K562 (cell line): Measurements from ENCODE around the gene TECPR2. TPM values are rescaled to one million over a fixed set of nuclear protein-coding genes. Genes with fewer than 3 reads are reported as not detected.

Experiments used
- ATAC-seq: fragments of 200-7000 bp; cut with Tn5 transposase; 3 replicates; pipeline ENCODE4 v1.9.1; 2020; ENCODE audit warnings: moderate library complexity
- BruUV-seq: library from RNA; stranded (reverse); fragments of 400-500 nt; replicated peaks from 2 replicates; lab custom pipeline; 2021; lab: Mats Ljungman, UMichigan
- CTCF ChIA-PET: fragments of 300-600 bp; formaldehyde crosslinking; extraction: SDS; loops from one replicate; lab custom pipeline; 2021; ENCODE audit warnings: low intra/inter-chr PET ratio; lab: Yijun Ruan, JAX
- POLR2A ChIA-PET: fragments of 300-600, 350-650 bp; sonication (Branson Sonifier 250); formaldehyde crosslinking; extraction: SDS; loops from one replicate; lab custom pipeline; 2021; ENCODE audit warnings: antibody characterized with exemption, inconsistent platforms; lab: Yijun Ruan, JAX
- DNase-seq, 4 experiments: peaks; one replicate each; pipeline versions ENCODE4 v3.0.0 to v3.0.0-alpha.2; 2011 to 2018; ENCODE audit warnings: low spot score in 3 of 4, mixed read lengths in 3 of 4; ENCODE audit errors: extremely low read depth in 1 of 4
- FAIRE-seq: peaks from 2 replicates; lab custom pipeline; 2011; peaks lifted over from hg19 to GRCh38; lab: Jason Lieb, UNC
- H2AFZ ChIP-seq: 2 replicates; pipeline ENCODE4 v1.6.0; 2011; ENCODE audit warnings: low read depth, low read length, control low read depth, inconsistent platforms
- H3K27ac ChIP-seq: fragments of 200-600 bp; 3 replicates; pipeline ENCODE4 v1.8.0; 2011; ENCODE audit warnings: low read depth, mild to moderate bottlenecking, control low read depth, inconsistent platforms, low read length, moderate library complexity, mixed read lengths; ENCODE audit errors: extremely low read depth
- H3K27me3 ChIP-seq, 2 experiments: fragments of 300-600 bp in 1 of 2; 2 replicates in 1 of 2; 3 replicates in 1 of 2; pipeline versions ENCODE4 v1.6.0 to v1.8.0; 2011; ENCODE audit warnings: inconsistent platforms in 2 of 2, low read length in 2 of 2, mild to moderate bottlenecking in 1 of 2, mixed read lengths in 1 of 2, moderate library complexity in 1 of 2; ENCODE audit not compliant: control insufficient read depth in 2 of 2, insufficient read depth in 2 of 2
- H3K36me3 ChIP-seq: fragments of 300-600 bp; 3 replicates; pipeline ENCODE4 v1.8.0; 2011; ENCODE audit warnings: mild to moderate bottlenecking, low read length, inconsistent platforms; ENCODE audit not compliant: control insufficient read depth, insufficient read depth
- H3K4me1 ChIP-seq, 2 experiments: fragments of 200-600 bp in 1 of 2; replicated peaks in 1 of 2; 2 replicates in 1 of 2; 3 replicates in 1 of 2; pipeline versions ENCODE4 v1.5.1 to v1.8.0; 2011; ENCODE audit warnings: inconsistent platforms in 2 of 2, low read length in 2 of 2, mild to moderate bottlenecking in 1 of 2, mixed read lengths in 1 of 2, moderate library complexity in 1 of 2; ENCODE audit not compliant: control insufficient read depth in 2 of 2, insufficient read depth in 2 of 2
- H3K4me2 ChIP-seq: 2 replicates; pipeline ENCODE4 v1.6.1; 2011; ENCODE audit warnings: low read length, control low read depth, inconsistent platforms, mixed read lengths; ENCODE audit not compliant: insufficient read depth
- H3K4me3 ChIP-seq: fragments of 200-600 bp; sonication (generic), shearing (Covaris generic); 2 replicates; pipeline ENCODE4 v1.5.1; 2016; ENCODE audit warnings: control low read depth, inconsistent platforms
- H3K79me2 ChIP-seq: fragments of 200-600 bp; 3 replicates; pipeline ENCODE4 v1.8.0; 2011; ENCODE audit warnings: low read length, inconsistent platforms; ENCODE audit not compliant: control insufficient read depth, insufficient read depth
- H3K9ac ChIP-seq, 2 experiments: 2 replicates each; pipeline versions ENCODE4 v1.6.0 to v1.6.1; 2011; ENCODE audit warnings: low read depth in 2 of 2, low read length in 2 of 2, control low read depth in 1 of 2, inconsistent platforms in 1 of 2, mild to moderate bottlenecking in 1 of 2, mixed read lengths in 1 of 2; ENCODE audit not compliant: insufficient read depth in 1 of 2
- H3K9me1 ChIP-seq: one replicate; pipeline ENCODE4 v1.6.0; 2011; ENCODE audit warnings: inconsistent platforms, mild to moderate bottlenecking, low read length, moderate library complexity; ENCODE audit not compliant: control insufficient read depth, insufficient read depth
- H3K9me3 ChIP-seq: replicated peaks from 2 replicates; pipeline ENCODE4 v1.5.1; 2011; ENCODE audit warnings: low read depth, low read length, inconsistent platforms; ENCODE audit not compliant: control insufficient read depth, insufficient read depth
- H4K20me1 ChIP-seq: replicated peaks from 2 replicates; pipeline ENCODE4 v1.6.1; 2011; ENCODE audit warnings: low read length, inconsistent platforms, mixed read lengths; ENCODE audit not compliant: control insufficient read depth, insufficient read depth
- GATA2 ChIP-seq: sonication (generic); formaldehyde crosslinking; IDR thresholded peaks from 2 replicates; pipeline ENCODE4 v1.4.0; 2020; ENCODE audit warnings: mild to moderate bottlenecking, missing genetic modification reagents
- KAT8 ChIP-seq: fragments of 450-650 bp; IDR thresholded peaks from 2 replicates; pipeline ENCODE4 v1.6.1; 2016; ENCODE audit warnings: low read depth, mild to moderate bottlenecking
- L3MBTL2 ChIP-seq: fragments of 450-650 bp; IDR thresholded peaks from 2 replicates; pipeline ENCODE4 v1.6.1; 2016; ENCODE audit warnings: mild to moderate bottlenecking, moderate library complexity
- NCOR1 ChIP-seq: fragments of 450-650 bp; IDR thresholded peaks from 2 replicates; pipeline ENCODE4 v1.6.1; 2016; ENCODE audit warnings: mild to moderate bottlenecking, moderate library complexity
- PCBP1 ChIP-seq: fragments of 200-400 bp; formaldehyde crosslinking; IDR thresholded peaks from 2 replicates; pipeline ENCODE4 v1.6.1; 2018; ENCODE audit warnings: mild to moderate bottlenecking, low read depth, low read length; ENCODE audit not compliant: poor library complexity, severe bottlenecking
- PCBP2 ChIP-seq: fragments of 200-400 bp; formaldehyde crosslinking; IDR thresholded peaks from 2 replicates; pipeline ENCODE4 v1.6.1; 2018; ENCODE audit warnings: low read length, low read depth, mild to moderate bottlenecking, moderate library complexity; ENCODE audit not compliant: poor library complexity, severe bottlenecking
- RBBP5 ChIP-seq: fragments of 200-600 bp; sonication (generic); IDR thresholded peaks from 2 replicates; pipeline ENCODE4 v1.6.1; 2012; ENCODE audit warnings: borderline replicate concordance, mild to moderate bottlenecking, low read length, control low read depth, inconsistent platforms; ENCODE audit not compliant: insufficient read depth, poor library complexity, severe bottlenecking
- ZFP1 ChIP-seq: fragments of 450-650 bp; formaldehyde crosslinking; IDR thresholded peaks from 2 replicates; pipeline ENCODE4 v1.4.0; 2020; ENCODE audit warnings: mild to moderate bottlenecking, mixed read lengths
- ZNF311 ChIP-seq: fragments of 250-450 bp; sonication (Bioruptor Pico); IDR thresholded peaks from 2 replicates; pipeline ENCODE4 v1.4.0; 2020; ENCODE audit warnings: mild to moderate bottlenecking, moderate library complexity
- ZNF583 ChIP-seq: fragments of 250-450 bp; sonication (Bioruptor Pico); IDR thresholded peaks from 2 replicates; pipeline ENCODE4 v1.4.0; 2020
- ZNF780A ChIP-seq: fragments of 250-450 bp; sonication (Bioruptor Pico); IDR thresholded peaks from 2 replicates; pipeline ENCODE4 v1.5.0; 2021; ENCODE audit warnings: mild to moderate bottlenecking
- WGBS: fragments of 100-300 bp; shearing (Covaris generic); methylation state at CpG from one replicate; pipeline ENCODE4 v1.1.6; 2016; ENCODE audit warnings: low coverage, mixed read lengths; ENCODE audit not compliant: insufficient coverage; ENCODE audit errors: missing lambda C conversion rate; 5-methylcytosine and 5-hydroxymethylcytosine counted together
- in situ Hi-C: fragments of 300-500 bp; cut with MboI; formaldehyde crosslinking; loops from 4 replicates; pipeline ENCODE4 v1.15.0; 2018; ENCODE audit warnings: inconsistent platforms, mixed read lengths
- intact Hi-C: fragments of 100-400 bp; cut with micrococcal nuclease; formaldehyde crosslinking; loops from 2 replicates; pipeline ENCODE4 v1.14.2; 2022
- polyA plus RNA-seq, 8 experiments: library from polyadenylated mRNA; depleted of rRNA in 4 of 8; stranded (reverse) in 5 of 8; unstranded in 3 of 8; fragments of >200 nt; fragmentation: Nextera tagmentation in 2 of 8; fragmentation: Illumina TruSeq in 1 of 8; extraction: Ambion mirVana in 2 of 8; extraction: Trizol in 1 of 8; gene quantifications; 2 replicates each; pipeline versions ENCODE4 v1.2.1 to v1.2.3, GENCODE V29; 2011 to 2014; ENCODE audit warnings: inconsistent platforms in 1 of 8, missing spikeins in 1 of 8
- total RNA-seq, 7 experiments: library from RNA; depleted of rRNA in 6 of 7; stranded (reverse); fragments of >200 nt in 6 of 7; fragmentation: Illumina TruSeq in 2 of 7; extraction: Trizol in 2 of 7; gene quantifications; 2 replicates each; pipeline versions ENCODE4 v1.2.1 to v1.2.3, GENCODE V29; 2011 to 2021; ENCODE audit warnings: low replicate concordance in 1 of 7
- TF ChIP-seq, protein P1 (sequence below): fragments of 450-650 bp; IDR thresholded peaks from 2 replicates; pipeline ENCODE4 v1.7.1; 2018; ENCODE audit warnings: mild to moderate bottlenecking, low read depth; ENCODE audit not compliant: partially characterized antibody
- TF ChIP-seq, protein P2 (sequence below): sonication (generic); formaldehyde crosslinking; IDR thresholded peaks from 2 replicates; pipeline ENCODE4 v1.8.0; 2023; ENCODE audit warnings: mild to moderate bottlenecking, missing genetic modification reagents

Gene TECPR2
- total and polyA plus RNA-seq, 9 of the 15 experiments (the other 6 are each of a cell fraction or from before 2014, with no cell fraction given) = 0.04 to 3.0 (median 0.83) TPM

DNA sequence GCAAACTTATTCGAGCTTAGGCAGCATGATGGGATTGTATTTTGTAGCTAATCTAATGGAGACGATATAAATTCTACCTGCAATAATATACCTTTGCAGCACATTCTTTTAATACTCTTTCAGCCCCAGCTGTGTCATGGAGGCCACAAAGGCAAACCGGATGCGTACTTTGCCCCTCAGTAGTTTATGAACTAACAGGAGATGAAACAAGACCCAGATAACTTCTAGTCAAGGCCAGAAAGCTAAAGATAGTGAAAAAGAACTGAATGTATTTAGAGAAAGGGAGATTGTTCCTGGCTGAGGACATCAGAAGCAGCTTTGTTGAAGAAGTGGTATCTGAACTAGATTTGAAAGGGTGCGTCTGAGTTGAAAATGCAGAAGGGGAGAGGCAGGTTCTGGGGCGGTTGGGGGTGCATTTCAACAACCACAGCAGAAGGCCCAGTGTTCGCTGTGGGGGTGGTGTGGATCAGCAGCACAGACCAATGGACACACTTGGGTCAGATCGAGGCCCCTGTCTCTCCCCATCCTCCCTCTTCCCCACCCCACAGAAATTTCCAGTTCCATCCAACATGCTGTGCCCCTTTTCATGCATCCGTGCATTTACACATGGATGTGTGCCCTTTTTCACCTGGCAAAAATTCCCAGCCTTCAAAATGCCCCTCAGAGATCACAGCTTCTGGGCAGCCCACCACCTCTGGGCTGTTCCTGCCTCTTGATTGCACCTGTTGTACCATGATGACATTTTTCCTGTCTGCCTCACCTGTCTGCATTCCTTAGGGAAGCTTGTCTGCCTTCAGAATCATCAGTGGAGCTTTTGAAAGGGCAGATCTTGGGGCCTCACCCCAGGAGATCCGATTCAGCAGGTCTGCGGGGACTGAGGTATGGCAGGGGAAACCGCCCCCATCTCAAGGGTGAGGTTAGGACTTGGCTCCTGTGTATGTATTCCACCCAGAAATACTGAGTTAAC, 41.0 kb upstream of the TECPR2 start:
- TF ChIP-seq ZNF583 (CRISPR knock-in tag) (no peak), PCBP1 (no peak), KAT8 (no peak), RBBP5 (no peak), GATA2 (CRISPR knock-in tag) (no peak), PCBP2 (no peak), NCOR1 (no peak), ZFP1 (CRISPR knock-in tag) (no peak), ZNF311 (CRISPR knock-in tag) (no peak), ZNF780A (CRISPR knock-in tag) (no peak), L3MBTL2 (no peak)
- TF ChIP-seq, protein P1, sequence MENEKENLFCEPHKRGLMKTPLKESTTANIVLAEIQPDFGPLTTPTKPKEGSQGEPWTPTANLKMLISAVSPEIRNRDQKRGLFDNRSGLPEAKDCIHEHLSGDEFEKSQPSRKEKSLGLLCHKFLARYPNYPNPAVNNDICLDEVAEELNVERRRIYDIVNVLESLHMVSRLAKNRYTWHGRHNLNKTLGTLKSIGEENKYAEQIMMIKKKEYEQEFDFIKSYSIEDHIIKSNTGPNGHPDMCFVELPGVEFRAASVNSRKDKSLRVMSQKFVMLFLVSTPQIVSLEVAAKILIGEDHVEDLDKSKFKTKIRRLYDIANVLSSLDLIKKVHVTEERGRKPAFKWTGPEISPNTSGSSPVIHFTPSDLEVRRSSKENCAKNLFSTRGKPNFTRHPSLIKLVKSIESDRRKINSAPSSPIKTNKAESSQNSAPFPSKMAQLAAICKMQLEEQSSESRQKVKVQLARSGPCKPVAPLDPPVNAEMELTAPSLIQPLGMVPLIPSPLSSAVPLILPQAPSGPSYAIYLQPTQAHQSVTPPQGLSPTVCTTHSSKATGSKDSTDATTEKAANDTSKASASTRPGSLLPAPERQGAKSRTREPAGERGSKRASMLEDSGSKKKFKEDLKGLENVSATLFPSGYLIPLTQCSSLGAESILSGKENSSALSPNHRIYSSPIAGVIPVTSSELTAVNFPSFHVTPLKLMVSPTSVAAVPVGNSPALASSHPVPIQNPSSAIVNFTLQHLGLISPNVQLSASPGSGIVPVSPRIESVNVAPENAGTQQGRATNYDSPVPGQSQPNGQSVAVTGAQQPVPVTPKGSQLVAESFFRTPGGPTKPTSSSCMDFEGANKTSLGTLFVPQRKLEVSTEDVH = no peak
- TF ChIP-seq, protein P2, sequence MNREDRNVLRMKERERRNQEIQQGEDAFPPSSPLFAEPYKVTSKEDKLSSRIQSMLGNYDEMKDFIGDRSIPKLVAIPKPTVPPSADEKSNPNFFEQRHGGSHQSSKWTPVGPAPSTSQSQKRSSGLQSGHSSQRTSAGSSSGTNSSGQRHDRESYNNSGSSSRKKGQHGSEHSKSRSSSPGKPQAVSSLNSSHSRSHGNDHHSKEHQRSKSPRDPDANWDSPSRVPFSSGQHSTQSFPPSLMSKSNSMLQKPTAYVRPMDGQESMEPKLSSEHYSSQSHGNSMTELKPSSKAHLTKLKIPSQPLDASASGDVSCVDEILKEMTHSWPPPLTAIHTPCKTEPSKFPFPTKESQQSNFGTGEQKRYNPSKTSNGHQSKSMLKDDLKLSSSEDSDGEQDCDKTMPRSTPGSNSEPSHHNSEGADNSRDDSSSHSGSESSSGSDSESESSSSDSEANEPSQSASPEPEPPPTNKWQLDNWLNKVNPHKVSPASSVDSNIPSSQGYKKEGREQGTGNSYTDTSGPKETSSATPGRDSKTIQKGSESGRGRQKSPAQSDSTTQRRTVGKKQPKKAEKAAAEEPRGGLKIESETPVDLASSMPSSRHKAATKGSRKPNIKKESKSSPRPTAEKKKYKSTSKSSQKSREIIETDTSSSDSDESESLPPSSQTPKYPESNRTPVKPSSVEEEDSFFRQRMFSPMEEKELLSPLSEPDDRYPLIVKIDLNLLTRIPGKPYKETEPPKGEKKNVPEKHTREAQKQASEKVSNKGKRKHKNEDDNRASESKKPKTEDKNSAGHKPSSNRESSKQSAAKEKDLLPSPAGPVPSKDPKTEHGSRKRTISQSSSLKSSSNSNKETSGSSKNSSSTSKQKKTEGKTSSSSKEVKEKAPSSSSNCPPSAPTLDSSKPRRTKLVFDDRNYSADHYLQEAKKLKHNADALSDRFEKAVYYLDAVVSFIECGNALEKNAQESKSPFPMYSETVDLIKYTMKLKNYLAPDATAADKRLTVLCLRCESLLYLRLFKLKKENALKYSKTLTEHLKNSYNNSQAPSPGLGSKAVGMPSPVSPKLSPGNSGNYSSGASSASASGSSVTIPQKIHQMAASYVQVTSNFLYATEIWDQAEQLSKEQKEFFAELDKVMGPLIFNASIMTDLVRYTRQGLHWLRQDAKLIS = no peak
- TF ChIP-seq, all 486 proteins: peak for 0
- ChIA-PET POLR2A (interaction anchor here (0.5 to 0.7 kb wide), 3 partner anchors 154 to 249 kb away, joined by 3 read pairs; no protein-coding TSS in a partner anchor), CTCF (no interaction called here)
- Histone ChIP-seq H4K20me1 (no peaks in the 10 kb centered on the region), H3K9me1 (no peaks in the 10 kb centered on the region), H3K4me2 (no peak overlapping the region), H3K9ac (no peak overlapping the region; a peak in 1 of 4 replicates), H3K4me1 (peaks cover 18 to 24% of the 10 kb centered on the region in 2 experiments; a peak in 4 of 5 replicates), H3K4me3 (no peak overlapping the region), H3K36me3 (peaks cover 14% of the 10 kb centered on the region; the same call in 2 of the 3 replicates), H3K27ac (no peak overlapping the region), H2AFZ (no peak overlapping the region), H3K79me2 (peaks cover 15% of the 10 kb centered on the region), H3K9me3 (no peaks in the 10 kb centered on the region), H3K27me3 (no peaks in the 10 kb centered on the region)
- DNase-seq = no peak
- no peak for FAIRE-seq
- ATAC-seq = no peak
- WGBS = 96% methylated on average over 11 of the region's 12 CpGs
- BruUV-seq = no TSS peak
- in situ Hi-C loops = loop anchor here (10.0 kb wide), 1 partner anchor 193 kb away; no protein-coding TSS in a partner anchor
- intact Hi-C loops = no loop called here
